ENCODE data around the gene SERPINA4. TPM values are rescaled to one million over a fixed set of nuclear protein-coding genes. Genes with fewer than 3 reads are reported as not detected.
A peak's percentile ranks its signal among the peaks of the same experiment; 100 is the strongest.

Gene SERPINA4
- total and polyA plus RNA-seq, 4 donors = 0.18 TPM; not detected in 3

GRCh38 chr14:94578712-94579111 is 17.5 kb downstream of the SERPINA4 start:
- Histone ChIP-seq H3K4me1 (ENCODE audit: control insufficient read depth in 5 of 5, insufficient read depth in 5 of 5, low read length in 5 of 5) (peaks cover 0 to 8% (median 0%) of the 10 kb centered on the region in 5 donors), H3K36me3 (ENCODE audit: control insufficient read depth in 4 of 4, insufficient read depth in 4 of 4, low read length in 4 of 4) (no peaks in the 10 kb centered on the region), H3K27me3 (ENCODE audit: control insufficient read depth in 3 of 3, insufficient read depth in 3 of 3, low read length in 2 of 3) (no peaks in the 10 kb centered on the region), H3K4me3 (no peak overlapping the region), H3K9ac (ENCODE audit: insufficient read depth in 1 of 2, low read length in 2 of 2) (no peak overlapping the region), H3K27ac (ENCODE audit: low read depth in 1 of 2, low read length in 1 of 2) (no peak overlapping the region), H3K9me3 (ENCODE audit: control insufficient read depth in 4 of 4, insufficient read depth in 3 of 4, low read length in 3 of 4) (no peaks in the 10 kb centered on the region)
- ATAC-seq (ENCODE audit: insufficient read depth, low FRiP score) = no peak
- DNase-seq = no peak
- 78 to 91% methylated on average over 6 of the region's 6 CpGs for WGBS, 2 donors
- no peak for TF ChIP-seq CTCF (IDR thresholded peaks at IDR 0.05; ENCODE audit: control extremely low read depth, extremely low read depth)

GRCh38 chr14:94581127-94581999 is 20.1 kb downstream of the SERPINA4 start, which contains the start of gene SERPINA5:
TSS of gene SERPINA5 (plus strand) at chr14:94581426. CDS start at chr14:94587363, 5,937 bp downstream.
- DNase-seq (peak; percentile 39 to 59 (median 56)), ATAC-seq (ENCODE audit: insufficient read depth, low FRiP score) (no peak)
- H3K36me3 ChIP-seq (ENCODE audit: control insufficient read depth in 4 of 4, insufficient read depth in 4 of 4, low read length in 4 of 4) = no peaks in the 10 kb centered on the region
- no peak within 1 kb of the TSS for H3K27ac ChIP-seq (ENCODE audit: low read depth in 1 of 2, low read length in 1 of 2)
- H3K27me3 ChIP-seq (ENCODE audit: control insufficient read depth in 3 of 3, insufficient read depth in 3 of 3, low read length in 2 of 3) = no peaks in the 10 kb centered on the region
- 42% methylated on average over 17 to 18 of the region's 18 CpGs for WGBS, 2 donors
- H3K4me1 ChIP-seq (ENCODE audit: control insufficient read depth in 5 of 5, insufficient read depth in 5 of 5, low read length in 5 of 5) = peaks cover 0 to 8% (median 0%) of the 10 kb centered on the region in 5 donors
- no peaks in the 10 kb centered on the region for H3K9me3 ChIP-seq (ENCODE audit: control insufficient read depth in 4 of 4, insufficient read depth in 3 of 4, low read length in 3 of 4)
- no peak within 1 kb of the TSS for H3K4me3 ChIP-seq
- H3K9ac ChIP-seq (ENCODE audit: insufficient read depth in 1 of 2, low read length in 2 of 2) = no peak within 1 kb of the TSS
- no peak for TF ChIP-seq CTCF (IDR thresholded peaks at IDR 0.05; ENCODE audit: control extremely low read depth, extremely low read depth)

GRCh38 chr14:94582199-94582750 is 21.0 kb downstream of the SERPINA4 start:
- no peaks in the 10 kb centered on the region for H3K9me3 ChIP-seq (ENCODE audit: control insufficient read depth in 4 of 4, insufficient read depth in 3 of 4, low read length in 3 of 4)
- no peak for TF ChIP-seq CTCF (IDR thresholded peaks at IDR 0.05; ENCODE audit: control extremely low read depth, extremely low read depth)
- 87 to 93% methylated on average over 7 of the region's 7 CpGs for WGBS, 2 donors
- no peak overlapping the region for H3K27ac ChIP-seq (ENCODE audit: low read depth in 1 of 2, low read length in 1 of 2)
- H3K9ac ChIP-seq (ENCODE audit: insufficient read depth in 1 of 2, low read length in 2 of 2) = no peak overlapping the region
- H3K4me3 ChIP-seq = no peak overlapping the region
- ATAC-seq (ENCODE audit: insufficient read depth, low FRiP score) (no peak), DNase-seq (no peak)
- H3K36me3 ChIP-seq (ENCODE audit: control insufficient read depth in 4 of 4, insufficient read depth in 4 of 4, low read length in 4 of 4) = no peaks in the 10 kb centered on the region
- H3K4me1 ChIP-seq (ENCODE audit: control insufficient read depth in 5 of 5, insufficient read depth in 5 of 5, low read length in 5 of 5) = peaks cover 0 to 8% (median 0%) of the 10 kb centered on the region in 5 donors
- no peaks in the 10 kb centered on the region for H3K27me3 ChIP-seq (ENCODE audit: control insufficient read depth in 3 of 3, insufficient read depth in 3 of 3, low read length in 2 of 3)

Measured in lung (tissue), 12 donors.